Activated naive CD4-positive, alpha-beta T cell treated with anti-CD3 and anti-CD28 coated beads, Interleukin-2, amount 10 ng/mL, durations not matched to agents 7 days and 5 days (primary cell): ENCODE measurements around the gene ZNF354B.
"Not testable (repeated sequence)": the region's sequence is repeated elsewhere in the genome, so short reads cannot be mapped to it uniquely, and the experiment has no call there.

Source experiments
- CTCF ChIA-PET: fragments of 350-600 bp; sonication (Branson Sonifier 250); formaldehyde crosslinking; loops from one replicate; lab custom pipeline; 2021; ENCODE audit warnings: antibody characterized with exemption; lab: Charles Lee
- DNase-seq: peaks from one replicate; pipeline ENCODE4 v3.0.0-alpha.2; 2020
- H3K27ac Mint-ChIP-seq: one replicate; pipeline ENCODE4 v1.8.0; 2021; ENCODE audit warnings: mild to moderate bottlenecking, moderate library complexity, mixed read lengths
- H3K27me3 Mint-ChIP-seq: one replicate; pipeline ENCODE4 v1.8.0; 2021; ENCODE audit warnings: mild to moderate bottlenecking, mixed read lengths
- H3K36me3 Mint-ChIP-seq: one replicate; pipeline ENCODE4 v1.8.0; 2021; ENCODE audit warnings: mixed read lengths
- H3K4me1 Mint-ChIP-seq: one replicate; pipeline ENCODE4 v1.8.0; 2021; ENCODE audit warnings: mixed read lengths
- H3K4me3 Mint-ChIP-seq: one replicate; pipeline ENCODE4 v1.8.0; 2021; ENCODE audit warnings: mild to moderate bottlenecking, moderate library complexity, mixed read lengths
- H3K9me3 Mint-ChIP-seq: one replicate; pipeline ENCODE4 v1.8.0; 2021; ENCODE audit warnings: mixed read lengths

Gene ZNF354B

DNA sequence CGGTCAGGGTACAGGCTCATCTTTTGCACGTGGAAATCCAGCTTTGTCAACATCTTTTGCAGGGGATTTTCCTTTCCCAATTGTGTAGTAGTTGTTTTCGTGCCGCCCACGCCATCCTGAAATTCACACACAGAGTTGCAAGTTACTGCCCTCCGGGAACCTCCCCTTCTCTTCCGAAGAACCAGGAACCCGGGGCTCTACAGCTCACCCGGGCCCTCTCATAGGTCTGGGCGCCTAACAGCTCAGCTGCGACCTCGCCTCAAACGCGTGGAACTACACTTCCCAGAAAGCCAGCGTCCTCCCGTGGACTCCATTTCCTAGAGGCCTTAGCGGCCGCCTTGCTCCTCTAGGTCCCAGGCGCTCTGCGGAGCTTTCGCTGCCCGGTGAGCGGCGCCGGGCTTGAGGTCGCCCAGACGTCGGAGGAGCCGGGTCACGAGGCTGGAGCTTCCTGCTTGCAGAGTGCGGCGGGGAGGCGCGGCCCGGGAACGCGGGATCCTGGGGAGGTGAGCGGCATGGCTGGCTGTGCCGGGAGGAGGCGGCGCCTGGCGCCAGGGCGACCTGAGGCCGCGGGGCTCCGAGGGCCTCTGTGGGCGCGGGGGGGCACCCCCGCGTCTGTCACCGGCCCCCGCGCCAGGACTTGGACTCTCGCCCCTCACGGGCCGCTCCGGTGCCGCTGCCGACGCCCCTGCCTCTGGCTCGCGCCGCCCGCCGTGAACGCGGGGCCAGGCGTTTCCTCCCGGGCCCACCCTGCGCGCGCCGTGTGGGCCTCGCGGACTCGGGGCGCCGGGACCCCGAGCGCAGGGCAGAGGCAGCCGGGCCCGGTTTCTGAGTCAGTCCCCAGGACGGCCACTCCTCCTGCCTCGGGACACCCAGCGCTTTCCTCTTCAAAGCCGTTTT lies at the start of gene ZNF354B:
Gene ZNF354B (plus strand): TSS at position 329 of the 897 bp plus-strand sequence. CDS start 1,095 bp downstream, outside the sequence.
- H3K4me1 Mint-ChIP-seq: peaks cover 21% of the 10 kb centered on the region
- H3K36me3 Mint-ChIP-seq: peaks cover 30% of the 10 kb centered on the region
- H3K4me3 Mint-ChIP-seq: peak within 1 kb of the TSS; percentile 85
- H3K27ac Mint-ChIP-seq: peak within 1 kb of the TSS; percentile 74
- CTCF ChIA-PET: interaction anchor here (0.7 to 1.0 kb wide), 2 partner anchors 20 to 129 kb away, joined by 3 to 5 read pairs; partner anchors contain the start of gene ZNF354A
- peaks cover 9% of the 10 kb centered on the region for H3K9me3 Mint-ChIP-seq
- DNase-seq: peak; percentile 92
- H3K27me3 Mint-ChIP-seq: no peaks in the 10 kb centered on the region

DNA sequence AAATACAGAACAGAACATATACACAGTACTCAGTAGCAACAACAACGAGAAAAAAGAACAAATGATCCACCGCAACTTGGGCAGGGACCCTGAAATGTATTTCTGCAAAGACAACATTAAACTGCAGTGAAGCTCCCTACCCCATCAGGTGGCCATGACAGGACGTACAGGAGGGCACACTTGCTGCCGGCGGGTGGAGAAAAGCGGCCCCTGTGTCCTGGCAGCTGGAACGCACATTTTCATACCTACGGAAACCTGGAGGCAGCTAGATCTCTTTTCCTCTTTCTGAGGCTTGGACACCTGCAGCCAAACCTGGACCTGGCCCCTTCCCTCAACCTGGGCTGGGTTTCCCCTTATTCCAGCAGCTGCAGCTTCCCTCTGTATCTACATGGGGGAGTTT lies 42.2 kb upstream of the ZNF354B start:
- H3K36me3 Mint-ChIP-seq: no peaks in the 10 kb centered on the region
- no peaks in the 10 kb centered on the region for H3K9me3 Mint-ChIP-seq
- no peaks in the 10 kb centered on the region for H3K4me1 Mint-ChIP-seq
- CTCF ChIA-PET: no interaction called here
- no peak overlapping the region for H3K27ac Mint-ChIP-seq
- no peaks in the 10 kb centered on the region for H3K27me3 Mint-ChIP-seq
- no peak for DNase-seq
- H3K4me3 Mint-ChIP-seq: no peak overlapping the region

GRCh38 chr5:178818094-178818493 lies 41.7 kb upstream of the ZNF354B start:
- H3K4me3 Mint-ChIP-seq: no peak overlapping the region
- H3K27ac Mint-ChIP-seq: no peak overlapping the region
- H3K36me3 Mint-ChIP-seq: no peaks in the 10 kb centered on the region
- CTCF ChIA-PET: no interaction called here
- no peaks in the 10 kb centered on the region for H3K9me3 Mint-ChIP-seq
- no peaks in the 10 kb centered on the region for H3K4me1 Mint-ChIP-seq
- no peak for DNase-seq
- H3K27me3 Mint-ChIP-seq: no peaks in the 10 kb centered on the region

GRCh38 chr5:178820001-178820400 lies 39.8 kb upstream of the ZNF354B start:
- no peaks in the 10 kb centered on the region for H3K36me3 Mint-ChIP-seq
- DNase-seq: no peak
- no peaks in the 10 kb centered on the region for H3K9me3 Mint-ChIP-seq
- no peaks in the 10 kb centered on the region for H3K4me1 Mint-ChIP-seq
- no peak overlapping the region for H3K27ac Mint-ChIP-seq
- H3K4me3 Mint-ChIP-seq: no peak overlapping the region
- H3K27me3 Mint-ChIP-seq: no peaks in the 10 kb centered on the region
- CTCF ChIA-PET: no interaction called here

DNA sequence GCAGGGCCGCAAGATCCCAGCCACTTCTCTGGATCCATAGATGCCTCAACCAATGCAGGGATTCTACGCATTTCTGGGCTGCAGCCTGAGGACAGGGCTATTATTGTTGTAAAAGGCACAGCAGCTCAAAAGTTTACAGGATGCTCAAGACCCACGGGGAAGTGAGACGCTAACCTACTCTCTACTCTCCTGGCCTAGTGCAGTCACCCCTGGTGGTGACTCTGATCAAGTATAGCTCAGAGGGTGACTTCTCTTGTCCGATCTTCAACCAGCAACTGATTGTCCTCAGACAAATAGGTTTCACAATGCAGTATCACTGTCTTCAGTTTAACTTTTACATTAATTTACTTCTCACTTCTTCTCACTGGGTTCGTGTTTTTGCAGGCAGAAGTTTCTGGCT lies 34.3 kb upstream of the ZNF354B start:
- no peaks in the 10 kb centered on the region for H3K27me3 Mint-ChIP-seq
- H3K4me3 Mint-ChIP-seq: no peak overlapping the region
- H3K4me1 Mint-ChIP-seq: no peaks in the 10 kb centered on the region
- CTCF ChIA-PET: no interaction called here
- DNase-seq: no peak
- H3K36me3 Mint-ChIP-seq: no peaks in the 10 kb centered on the region
- no peak overlapping the region for H3K27ac Mint-ChIP-seq
- peaks cover 1% of the 10 kb centered on the region for H3K9me3 Mint-ChIP-seq

DNA sequence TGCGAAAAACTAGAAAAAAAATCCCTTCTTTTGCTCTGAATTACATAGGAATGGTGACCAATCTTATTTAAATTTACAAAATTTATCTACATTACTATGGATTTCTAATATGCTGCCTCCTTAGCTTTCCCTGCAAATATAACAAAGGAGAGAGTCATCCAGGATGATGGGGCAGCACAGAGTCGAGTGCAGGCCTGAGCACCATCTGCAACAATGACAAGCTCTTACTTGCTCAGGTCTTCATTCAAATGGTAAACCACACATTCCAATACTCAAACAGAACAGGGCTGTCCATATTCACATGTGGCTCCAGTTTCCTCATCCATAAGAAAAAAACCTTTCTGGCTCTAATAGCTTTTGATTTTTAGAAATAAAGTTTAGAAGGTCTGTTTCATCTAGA lies 33.5 kb upstream of the ZNF354B start:
- no peak overlapping the region for H3K27ac Mint-ChIP-seq
- H3K4me3 Mint-ChIP-seq: no peak overlapping the region
- no peaks in the 10 kb centered on the region for H3K4me1 Mint-ChIP-seq
- H3K27me3 Mint-ChIP-seq: no peaks in the 10 kb centered on the region
- DNase-seq: no peak
- CTCF ChIA-PET: no interaction called here
- H3K36me3 Mint-ChIP-seq: no peaks in the 10 kb centered on the region
- peaks cover 1% of the 10 kb centered on the region for H3K9me3 Mint-ChIP-seq

GRCh38 chr5:178827636-178828035 lies 32.1 kb upstream of the ZNF354B start:
- H3K27me3 Mint-ChIP-seq: peaks cover 4% of the 10 kb centered on the region
- no peaks in the 10 kb centered on the region for H3K4me1 Mint-ChIP-seq
- CTCF ChIA-PET: no interaction called here
- H3K4me3 Mint-ChIP-seq: no peak overlapping the region
- H3K9me3 Mint-ChIP-seq: peaks cover 5% of the 10 kb centered on the region
- DNase-seq: no peak
- no peak overlapping the region for H3K27ac Mint-ChIP-seq
- H3K36me3 Mint-ChIP-seq: no peaks in the 10 kb centered on the region

DNA sequence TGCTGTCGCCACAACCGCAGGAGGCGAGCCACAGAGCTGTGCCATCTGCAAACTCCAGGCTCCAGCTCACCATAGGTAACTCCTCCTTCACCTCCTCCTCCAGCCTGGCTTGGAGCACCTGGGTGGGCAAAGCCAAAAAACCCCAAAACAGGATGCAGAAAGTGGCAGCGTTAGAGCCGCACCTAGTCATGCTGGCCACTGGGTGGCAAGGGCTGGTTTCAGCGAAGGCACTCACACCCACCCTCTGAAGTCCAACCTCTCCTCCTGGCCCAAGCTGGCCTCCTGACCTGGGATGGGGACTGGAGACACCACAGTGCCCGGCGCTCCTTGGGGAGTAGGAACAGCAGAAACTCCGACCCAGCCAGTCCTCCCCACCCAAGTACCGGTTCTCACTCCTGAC lies 28.7 kb upstream of the ZNF354B start:
- Mint-ChIP-seq H3K27me3 (peaks cover 4% of the 10 kb centered on the region), H3K27ac (no peak overlapping the region), H3K9me3 (peaks cover 5% of the 10 kb centered on the region), H3K36me3 (no peaks in the 10 kb centered on the region), H3K4me3 (no peak overlapping the region), H3K4me1 (no peaks in the 10 kb centered on the region)
- DNase-seq: no peak
- CTCF ChIA-PET: no interaction called here

DNA sequence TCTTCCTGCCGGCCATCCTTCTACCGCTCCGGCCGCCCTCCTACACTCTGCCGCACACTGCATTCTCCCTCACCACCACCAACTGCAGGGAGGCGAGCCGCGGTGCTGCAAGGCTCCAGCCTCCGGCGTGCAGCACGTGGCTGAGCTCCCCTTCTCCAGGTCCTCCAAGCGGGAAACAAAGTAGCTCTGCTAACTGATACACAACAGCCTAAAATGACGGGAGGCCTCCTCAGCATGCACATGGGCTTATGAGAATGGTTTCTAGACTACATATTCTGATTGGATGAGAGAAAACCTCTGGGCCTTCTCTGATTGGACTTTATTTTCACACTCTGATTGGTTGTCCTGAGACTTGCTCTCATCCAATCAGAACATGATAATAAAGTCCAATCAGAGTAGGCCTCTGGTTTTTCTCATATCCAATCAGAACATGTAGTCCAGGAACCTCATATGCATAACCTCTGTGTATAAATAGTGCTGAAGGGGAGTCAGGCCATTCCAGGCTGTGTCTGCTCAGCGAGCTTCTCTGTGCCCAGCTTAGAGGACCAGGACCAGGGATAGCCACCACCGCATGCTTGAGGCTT lies 27.0 kb upstream of the ZNF354B start:
- DNase-seq: no peak
- no peaks in the 10 kb centered on the region for H3K4me1 Mint-ChIP-seq
- peaks cover 5% of the 10 kb centered on the region for H3K9me3 Mint-ChIP-seq
- no peak overlapping the region for H3K4me3 Mint-ChIP-seq
- CTCF ChIA-PET: no interaction called here
- peaks cover 4% of the 10 kb centered on the region for H3K27me3 Mint-ChIP-seq
- no peak overlapping the region for H3K27ac Mint-ChIP-seq
- no peaks in the 10 kb centered on the region for H3K36me3 Mint-ChIP-seq

DNA sequence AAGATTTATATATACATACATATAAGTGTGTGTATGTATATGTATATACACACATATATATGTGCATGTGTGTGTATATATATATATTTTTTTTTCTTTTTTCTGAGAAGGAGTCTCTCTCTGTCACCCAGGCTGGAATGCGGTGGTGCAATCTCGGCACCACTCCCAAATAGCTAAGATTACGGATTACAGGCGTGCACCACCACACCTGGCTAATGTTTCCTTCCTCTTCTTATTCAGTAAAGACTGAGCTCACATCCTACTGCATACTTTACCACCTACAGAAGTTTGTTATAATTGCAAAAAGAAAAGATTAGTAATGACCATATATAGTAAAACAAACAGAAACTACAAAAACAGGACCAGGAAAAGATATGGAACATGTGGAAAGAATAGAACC lies 23.1 kb upstream of the ZNF354B start:
- Mint-ChIP-seq H3K4me1 (no peaks in the 10 kb centered on the region), H3K4me3 (no peak overlapping the region), H3K36me3 (no peaks in the 10 kb centered on the region), H3K27me3 (peaks cover 4% of the 10 kb centered on the region), H3K27ac (no peak overlapping the region), H3K9me3 (peaks cover 4% of the 10 kb centered on the region)
- CTCF ChIA-PET: no interaction called here
- DNase-seq: no peak

DNA sequence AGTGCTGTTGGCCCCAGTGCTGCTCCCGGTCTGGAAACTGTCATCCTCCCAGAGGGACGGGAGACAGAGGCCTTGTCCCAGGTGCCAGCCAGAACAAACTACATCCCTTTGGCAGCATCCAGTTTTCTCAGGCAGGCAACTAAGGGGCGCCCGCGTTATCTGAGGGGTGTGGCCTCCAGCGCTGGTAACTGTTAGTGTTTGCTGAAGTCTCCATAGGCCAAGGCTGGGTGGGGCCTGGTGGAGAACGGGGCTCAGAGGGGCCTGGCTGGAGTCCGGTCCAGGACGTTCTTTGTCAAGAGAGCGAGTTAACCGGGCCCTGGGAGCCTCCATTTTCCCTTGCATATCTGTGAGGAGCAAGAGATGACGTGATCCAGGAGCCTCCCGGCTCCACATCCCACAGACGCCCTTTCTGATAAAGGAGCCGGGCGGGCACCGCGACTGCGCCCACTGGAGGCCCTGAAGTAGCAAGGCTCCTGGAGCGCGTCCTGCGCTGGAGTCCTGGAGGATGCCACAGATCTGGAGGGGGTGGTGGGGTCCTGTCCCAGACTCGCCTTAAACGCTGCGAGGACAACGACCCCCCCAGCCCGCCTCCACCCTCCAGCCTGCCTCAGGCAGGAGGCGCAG lies 20.9 kb upstream of the ZNF354B start:
- H3K27ac Mint-ChIP-seq, H3K36me3 Mint-ChIP-seq, DNase-seq, H3K27me3 Mint-ChIP-seq, H3K9me3 Mint-ChIP-seq, H3K4me3 Mint-ChIP-seq, H3K4me1 Mint-ChIP-seq: not testable (repeated sequence)
- CTCF ChIA-PET: interaction anchor here (1.5 kb wide), 1 partner anchor 108 kb away, joined by 4 read pairs; the partner anchor contains the start of gene ZNF354A

DNA sequence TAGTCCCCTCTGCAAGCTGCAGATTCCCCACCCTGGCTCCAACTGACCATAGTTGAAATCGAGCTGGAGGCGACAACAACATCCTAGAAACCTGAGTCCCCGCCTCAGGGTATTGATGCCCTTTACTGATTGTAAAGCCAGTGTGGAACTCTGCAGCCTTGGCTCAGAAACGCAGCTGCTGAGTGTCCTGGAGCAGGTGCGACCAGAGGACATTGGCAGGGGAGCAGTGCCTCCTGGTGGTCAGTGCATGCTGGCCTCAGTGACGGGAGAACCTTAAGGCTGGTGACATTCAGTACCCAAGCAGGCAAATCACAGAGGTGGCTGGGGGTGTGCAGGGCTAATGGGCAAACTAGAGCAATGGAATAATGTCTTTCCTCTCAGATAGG lies 20.4 kb upstream of the ZNF354B start:
- Mint-ChIP-seq H3K36me3 (no peaks in the 10 kb centered on the region), H3K4me1 (no peaks in the 10 kb centered on the region), H3K27me3 (no peaks in the 10 kb centered on the region), H3K9me3 (no peaks in the 10 kb centered on the region), H3K4me3 (no peak overlapping the region), H3K27ac (no peak overlapping the region)
- CTCF ChIA-PET: no interaction called here
- peak; percentile 65 for DNase-seq

GRCh38 chr5:178840399-178840798 lies 19.4 kb upstream of the ZNF354B start:
- CTCF ChIA-PET, H3K27ac Mint-ChIP-seq, H3K4me3 Mint-ChIP-seq, H3K4me1 Mint-ChIP-seq, H3K27me3 Mint-ChIP-seq, DNase-seq, H3K9me3 Mint-ChIP-seq, H3K36me3 Mint-ChIP-seq: not testable (repeated sequence)

DNA sequence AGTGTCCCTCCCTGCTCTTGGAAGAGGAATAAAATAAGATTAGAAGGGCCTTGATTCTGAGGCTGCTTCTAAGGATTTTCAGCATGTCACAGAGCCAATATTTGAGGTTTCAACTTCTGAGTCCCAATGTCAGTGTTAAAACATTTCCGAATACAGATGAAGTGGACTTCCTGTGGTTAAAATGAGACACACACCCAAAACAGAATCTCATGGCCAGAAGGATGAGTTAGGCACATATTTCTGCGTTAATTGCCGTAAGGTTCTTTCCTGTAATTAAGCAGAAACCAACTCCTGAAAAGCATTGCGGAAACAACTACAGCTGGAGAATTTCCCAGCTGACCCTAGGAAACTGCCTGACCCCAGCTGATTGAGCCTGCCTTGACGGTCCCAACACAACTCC lies 10.4 kb upstream of the ZNF354B start:
- Mint-ChIP-seq H3K36me3 (no peaks in the 10 kb centered on the region), H3K27me3 (no peaks in the 10 kb centered on the region), H3K27ac (no peak overlapping the region), H3K4me3 (no peak overlapping the region), H3K9me3 (peaks cover 4% of the 10 kb centered on the region), H3K4me1 (no peaks in the 10 kb centered on the region)
- DNase-seq: no peak
- CTCF ChIA-PET: no interaction called here
